Spleen (tissue), 11 donors: Measurements from ENCODE around the gene L2HGDH. TPM values are rescaled to one million over a fixed set of nuclear protein-coding genes. Genes with fewer than 3 reads are reported as not detected.
"Not testable (repeated sequence)": the region's sequence is repeated elsewhere in the genome, so short reads cannot be mapped to it uniquely, and the experiment has no call there.

Experiments used
- DNase-seq: peaks from one replicate; pipeline ENCODE4 v3.0.0-alpha.2; 2020
- H3K27ac ChIP-seq, 8 donors: fragments of 200-600 bp; sonication (generic) in 7 of 8; 1 replicate in 4 of 8; 2 replicates in 4 of 8; pipeline versions ENCODE4 v1.5.0 to v1.8.0; 2016 to 2021; ENCODE audit warnings: inconsistent platforms in 4 of 8, mild to moderate bottlenecking in 4 of 8, moderate library complexity in 1 of 8
- H3K27me3 ChIP-seq, 7 donors: fragments of 200-600 bp; sonication (generic) in 6 of 7; replicated peaks in 1 of 7; 1 replicate in 4 of 7; 2 replicates in 3 of 7; pipeline versions ENCODE4 v1.5.0 to v1.8.0; 2016 to 2021; ENCODE audit warnings: inconsistent platforms in 3 of 7, mild to moderate bottlenecking in 1 of 7
- H3K36me3 ChIP-seq, 6 donors: fragments of 200-600 bp; sonication (generic) in 5 of 6; 1 replicate in 4 of 6; 2 replicates in 2 of 6; pipeline versions ENCODE4 v1.5.0 to v1.8.0; 2016 to 2021; ENCODE audit warnings: inconsistent platforms in 2 of 6
- H3K4me1 ChIP-seq, 6 donors: fragments of 200-600 bp; sonication (generic) in 5 of 6; 1 replicate in 3 of 6; 2 replicates in 3 of 6; pipeline versions ENCODE4 v1.5.0 to v1.8.0; 2016 to 2021; ENCODE audit warnings: inconsistent platforms in 3 of 6
- H3K4me3 ChIP-seq, 8 donors: fragments of 200-600 bp; sonication (generic) in 7 of 8; 1 replicate in 4 of 8; 2 replicates in 4 of 8; pipeline versions ENCODE4 v1.5.0 to v1.8.0; 2016 to 2021; ENCODE audit warnings: inconsistent platforms in 4 of 8, mild to moderate bottlenecking in 4 of 8, moderate library complexity in 2 of 8
- H3K9me3 ChIP-seq, 8 donors: fragments of 200-600 bp; sonication (generic) in 7 of 8; 1 replicate in 4 of 8; 2 replicates in 4 of 8; pipeline versions ENCODE4 v1.5.0 to v1.8.0; 2016 to 2021; ENCODE audit warnings: inconsistent platforms in 4 of 8
- POLR2A ChIP-seq, 3 donors: fragments of 450-650 bp; IDR thresholded peaks; one replicate each; pipeline ENCODE4 v1.5.1; 2017; ENCODE audit warnings: antibody characterized with exemption in 3 of 3, mild to moderate bottlenecking in 1 of 3
- POLR2AphosphoS5 ChIP-seq, 3 donors: sonication (generic); formaldehyde crosslinking; IDR thresholded peaks; one replicate each; pipeline ENCODE4 v1.5.1; 2017; ENCODE audit warnings: antibody characterized with exemption in 3 of 3
- WGBS, 5 donors: extraction: QIAGEN DNeasy Blood & Tissue Kit in 3 of 5; methylation state at CpG; one replicate each; pipeline versions ENCODE4 v1.1.5 to v1.1.7; 2013 to 2018; 5-methylcytosine and 5-hydroxymethylcytosine counted together
- intact Hi-C: fragments of 100-400 bp; cut with DNase I; formaldehyde crosslinking; loops from one replicate; pipeline ENCODE4 v1.15.0; 2023; ENCODE audit warnings: low total_unique reads
- polyA plus RNA-seq, 3 donors: library from polyadenylated mRNA; stranded (reverse); fragments of 200-250 nt; gene quantifications; one replicate each; pipeline ENCODE4 v1.2.1, GENCODE V29; 2013
- total RNA-seq, 7 donors: library from RNA; depleted of rRNA in 3 of 7; stranded (reverse); fragments of >200 nt in 3 of 7; fragmentation: NEBNext Ultra II Directional in 4 of 7; extraction: Animal tissue kit (Norgen Biotek cat#: 25700) in 4 of 7; gene quantifications; one replicate each; pipeline versions ENCODE4 v1.1.0 to v1.2.1, GENCODE V29; 2016 to 2021
- TF ChIP-seq, protein P1 (sequence below), 11 experiments: fragments of 200-600 bp in 7 of 11; fragments of 450-650 bp in 4 of 11; sonication (generic) in 4 of 11; IDR thresholded peaks in 8 of 11; conservative IDR thresholded peaks in 3 of 11; 1 replicate in 7 of 11; 2 replicates in 4 of 11; pipeline versions ENCODE4 v1.4.0 to v1.8.0; 2016 to 2021; ENCODE audit warnings: antibody characterized with exemption in 11 of 11, inconsistent platforms in 4 of 11, mild to moderate bottlenecking in 1 of 11
- donor health status: healthy with polysubstance abuse.
- donor health status: DM: no; HTN: no; CAD: no; lungs with moderate emphysema.
- donor health status: DM: no; HTN: no; CAD: no.
- donor health status: Bipolar disorder and iron deficiency.
- donor health status: healthy.
- donor health status: DM: no; HTN: no; CAD: no.
- donor health status: DM: yes; HTN: yes; CAD: no.

The L2HGDH gene
- total and polyA plus RNA-seq, 10 donors, result 0.72 to 4.9 (median 3.3) TPM

DNA sequence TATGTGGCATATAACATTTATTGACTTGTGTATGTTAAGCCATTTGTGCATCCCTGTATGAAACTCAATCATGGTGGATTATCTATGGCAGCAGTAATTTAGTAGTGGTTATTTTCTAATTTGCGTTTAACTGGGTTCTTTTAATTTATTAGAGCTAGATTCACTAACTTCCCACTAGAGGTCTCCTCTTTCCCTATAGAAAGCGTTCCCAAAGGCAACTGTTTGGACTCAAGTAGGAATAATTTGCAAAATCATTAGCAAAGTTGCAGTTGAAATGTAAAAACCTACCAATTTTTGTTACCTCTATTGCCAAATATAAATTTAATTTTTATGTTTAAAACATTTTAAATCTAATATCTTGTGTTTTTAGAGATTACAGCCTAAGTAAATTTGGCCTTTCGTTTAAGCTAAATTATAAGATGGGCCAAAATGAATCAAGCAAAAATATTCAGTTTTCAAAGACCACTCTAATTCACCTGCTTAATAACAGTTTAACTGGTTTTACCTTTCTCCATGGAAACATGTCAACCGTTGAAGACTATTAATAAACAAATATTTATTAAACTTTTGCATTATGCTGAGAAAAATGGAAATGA is 6.1 kb upstream of the L2HGDH start:
- WGBS, 5 donors, result 49 to 72% (median 55%) methylated on average over 4 of the region's 4 CpGs
- intact Hi-C loops, result no loop called here
- Histone ChIP-seq H3K4me1 (peaks cover 14 to 60% (median 28%) of the 10 kb centered on the region in 6 donors), H3K27ac (no peak overlapping the region), H3K9me3 (no peaks in the 10 kb centered on the region), H3K4me3 (no peak overlapping the region), H3K27me3 (no peaks in the 10 kb centered on the region), H3K36me3 (peaks cover 0 to 18% (median 0%) of the 10 kb centered on the region in 6 donors)
- TF ChIP-seq POLR2AphosphoS5 (IDR thresholded peaks at IDR 0.05) (no peak), POLR2A (IDR thresholded peaks at IDR 0.05) (no peak)
- TF ChIP-seq, protein P1, sequence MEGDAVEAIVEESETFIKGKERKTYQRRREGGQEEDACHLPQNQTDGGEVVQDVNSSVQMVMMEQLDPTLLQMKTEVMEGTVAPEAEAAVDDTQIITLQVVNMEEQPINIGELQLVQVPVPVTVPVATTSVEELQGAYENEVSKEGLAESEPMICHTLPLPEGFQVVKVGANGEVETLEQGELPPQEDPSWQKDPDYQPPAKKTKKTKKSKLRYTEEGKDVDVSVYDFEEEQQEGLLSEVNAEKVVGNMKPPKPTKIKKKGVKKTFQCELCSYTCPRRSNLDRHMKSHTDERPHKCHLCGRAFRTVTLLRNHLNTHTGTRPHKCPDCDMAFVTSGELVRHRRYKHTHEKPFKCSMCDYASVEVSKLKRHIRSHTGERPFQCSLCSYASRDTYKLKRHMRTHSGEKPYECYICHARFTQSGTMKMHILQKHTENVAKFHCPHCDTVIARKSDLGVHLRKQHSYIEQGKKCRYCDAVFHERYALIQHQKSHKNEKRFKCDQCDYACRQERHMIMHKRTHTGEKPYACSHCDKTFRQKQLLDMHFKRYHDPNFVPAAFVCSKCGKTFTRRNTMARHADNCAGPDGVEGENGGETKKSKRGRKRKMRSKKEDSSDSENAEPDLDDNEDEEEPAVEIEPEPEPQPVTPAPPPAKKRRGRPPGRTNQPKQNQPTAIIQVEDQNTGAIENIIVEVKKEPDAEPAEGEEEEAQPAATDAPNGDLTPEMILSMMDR (IDR thresholded peaks at IDR 0.05 in 8 of 11, conservative IDR thresholded peaks at IDR 0.05 in 3 of 11), result peak in 8 of 11 experiments; percentile 36 to 69 (median 50)
- no peak for DNase-seq

DNA sequence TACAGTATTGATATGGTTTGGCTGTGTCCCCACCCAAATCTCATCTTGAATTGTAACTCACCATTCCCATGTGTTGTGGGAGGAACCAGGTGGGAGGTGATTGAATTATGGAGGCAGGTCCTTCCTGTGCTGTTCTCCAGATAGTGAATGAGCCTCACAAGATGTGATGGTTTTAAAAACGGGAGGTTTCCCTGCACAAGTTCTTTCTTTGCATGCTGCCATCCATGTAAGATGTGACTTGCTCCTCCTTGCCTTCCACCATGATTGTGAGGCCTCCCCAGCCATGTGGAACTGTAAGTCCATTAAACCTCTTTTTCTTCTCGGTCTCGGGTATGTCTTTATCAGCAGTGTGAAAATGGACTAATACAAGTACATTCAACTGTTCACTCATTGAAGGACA is 2.1 kb upstream of the L2HGDH start:
- H3K4me3 ChIP-seq, DNase-seq, intact Hi-C loops, H3K36me3 ChIP-seq, H3K27me3 ChIP-seq, H3K9me3 ChIP-seq, H3K27ac ChIP-seq: not testable (repeated sequence)
- WGBS, 5 donors, result 93 to 98% (median 96%) methylated on average over 3 of the region's 3 CpGs
- H3K4me1 ChIP-seq, result peaks cover 10 to 57% (median 21%) of the 10 kb centered on the region in 6 donors

DNA sequence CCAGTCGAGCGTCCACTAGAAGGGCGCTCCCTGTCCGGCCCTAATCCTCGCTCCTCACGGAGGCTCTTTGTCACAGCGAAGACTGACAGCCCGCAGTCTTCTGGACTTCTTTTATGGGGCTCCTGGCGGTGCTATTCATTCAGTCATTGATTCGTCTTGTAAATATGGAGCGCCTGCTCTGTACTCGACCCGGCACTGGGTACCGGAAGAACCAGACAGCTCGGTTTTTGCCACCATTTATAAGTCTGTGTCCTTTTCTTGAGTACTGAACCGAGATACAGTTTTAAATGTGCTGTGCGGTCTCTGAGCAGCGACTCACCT is 665 bp upstream of the L2HGDH start:
- DNase-seq, result no peak
- Histone ChIP-seq H3K4me1 (peaks cover 10 to 45% (median 21%) of the 10 kb centered on the region in 6 donors), H3K27me3 (no peaks in the 10 kb centered on the region), H3K9me3 (no peaks in the 10 kb centered on the region), H3K36me3 (peaks cover 0 to 9% (median 0%) of the 10 kb centered on the region in 6 donors), H3K4me3 (peak overlapping the region; percentile 68 to 96 (median 86)), H3K27ac (peak overlapping the region; percentile 90 to 98 (median 93))
- WGBS, 5 donors, result 3 to 9% (median 4%) methylated on average over 9 to 18 of the region's 18 CpGs
- intact Hi-C loops, result no loop called here
- no peak for TF ChIP-seq POLR2AphosphoS5 (IDR thresholded peaks at IDR 0.05)
- TF ChIP-seq, protein P1 (IDR thresholded peaks at IDR 0.05 in 8 of 11, conservative IDR thresholded peaks at IDR 0.05 in 3 of 11), result no peak

DNA sequence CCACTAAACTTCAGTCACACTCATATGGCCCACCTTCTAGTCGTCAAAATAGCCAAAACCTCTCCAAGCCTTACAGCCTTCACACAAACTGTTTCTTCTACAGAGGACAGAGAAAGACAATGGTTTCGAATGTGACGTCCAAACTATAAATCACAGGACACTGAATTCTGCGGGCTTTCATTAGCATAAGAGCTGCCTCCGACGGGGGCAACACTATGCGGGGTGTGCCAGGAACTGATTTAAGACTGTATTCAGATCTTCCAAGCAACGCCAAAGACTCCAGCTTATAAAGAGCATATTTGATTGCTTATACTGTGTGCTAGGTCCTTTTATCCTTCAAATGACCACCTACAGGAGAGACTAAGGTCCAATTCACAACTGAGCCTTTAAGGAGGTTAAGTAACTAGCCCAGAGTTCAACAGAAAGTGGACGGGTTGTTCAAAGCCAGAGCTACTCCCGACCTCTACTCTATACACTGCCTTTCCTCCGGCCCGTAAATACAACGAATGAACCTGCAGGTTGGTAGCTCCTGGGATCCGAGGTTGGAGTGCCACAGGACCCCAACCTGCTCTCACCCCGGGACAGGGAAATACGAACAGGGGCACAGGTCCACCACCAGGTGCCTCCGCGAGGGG is 575 bp downstream of the L2HGDH start:
- TF ChIP-seq POLR2A (IDR thresholded peaks at IDR 0.05), result no peak
- TF ChIP-seq, protein P1 (IDR thresholded peaks at IDR 0.05 in 8 of 11, conservative IDR thresholded peaks at IDR 0.05 in 3 of 11), result peak in 6 of 11 experiments; percentile 27 to 50 (median 48)
- Histone ChIP-seq H3K4me3 (peak overlapping the region; percentile 68 to 96 (median 86)), H3K36me3 (peaks cover 0 to 9% (median 0%) of the 10 kb centered on the region in 6 donors), H3K4me1 (peaks cover 10 to 40% (median 21%) of the 10 kb centered on the region in 6 donors), H3K9me3 (no peaks in the 10 kb centered on the region), H3K27ac (peak overlapping the region; percentile 90 to 98 (median 93)), H3K27me3 (no peaks in the 10 kb centered on the region)
- intact Hi-C loops, result no loop called here
- DNase-seq, result no peak
- 3 to 9% (median 5%) methylated on average over 12 to 18 of the region's 18 CpGs for WGBS, 5 donors
